K562 (cell line): Measurements from ENCODE around the gene BORCS8. TPM values are rescaled to one million over a fixed set of nuclear protein-coding genes. Genes with fewer than 3 reads are reported as not detected.

ENCODE experiments used
- ARID2 ChIP-seq: fragments of 450-650 bp; IDR thresholded peaks from 2 replicates; pipeline ENCODE4 v1.6.1; 2017; ENCODE audit warnings: antibody characterized with exemption, mild to moderate bottlenecking
- CBX8 ChIP-seq: fragments of 200-600 bp; sonication (generic); IDR thresholded peaks from 2 replicates; pipeline ENCODE4 v1.6.1; 2012; ENCODE audit warnings: borderline replicate concordance, mixed run types, low read depth, mild to moderate bottlenecking, moderate library complexity, mixed read lengths, low read length, control low read depth, inconsistent platforms; ENCODE audit not compliant: poor library complexity, severe bottlenecking; ENCODE audit errors: extremely low read depth
- E2F4 ChIP-seq: sonication (generic); formaldehyde crosslinking; IDR thresholded peaks from 2 replicates; pipeline ENCODE4 v1.8.0; 2022; ENCODE audit warnings: mild to moderate bottlenecking, low read depth, missing genetic modification reagents
- IRF1 ChIP-seq: sonication (generic); formaldehyde crosslinking; IDR thresholded peaks from 2 replicates; pipeline ENCODE4 v1.8.0; 2022; ENCODE audit warnings: missing genetic modification reagents, mild to moderate bottlenecking, borderline replicate concordance
- MCM7 ChIP-seq, 2 experiments: fragments of 450-650 bp; IDR thresholded peaks; 2 replicates each; pipeline ENCODE4 v1.6.1; 2016 to 2018
- PATZ1 ChIP-seq: fragments of 250-450 bp; sonication (Bioruptor Pico); IDR thresholded peaks from 2 replicates; pipeline ENCODE4 v1.5.0; 2020; ENCODE audit warnings: mild to moderate bottlenecking, borderline replicate concordance
- POU5F1 ChIP-seq: fragments of 150-350 bp; IDR thresholded peaks from 2 replicates; pipeline ENCODE4 v1.6.1; 2014; ENCODE audit warnings: borderline replicate concordance, low read length, low read depth, mild to moderate bottlenecking; ENCODE audit not compliant: partially characterized antibody
- PREB ChIP-seq: sonication (generic); formaldehyde crosslinking; IDR thresholded peaks from 2 replicates; pipeline ENCODE4 v1.8.1; 2023; ENCODE audit warnings: mild to moderate bottlenecking, missing genetic modification reagents
- SMC3 ChIP-seq: conservative IDR thresholded peaks from 2 replicates; pipeline ENCODE4 v1.6.1; 2011; ENCODE audit warnings: low read depth, low read length, improper control_type of control experiment; ENCODE audit not compliant: insufficient read depth
- SPI1 ChIP-seq: IDR thresholded peaks from 2 replicates; pipeline ENCODE4 v1.6.1; 2011; ENCODE audit warnings: low read depth, low read length, control low read depth, borderline replicate concordance
- TAF9B ChIP-seq: fragments of 450-650 bp; IDR thresholded peaks from 2 replicates; pipeline ENCODE4 v1.6.1; 2018; ENCODE audit warnings: mild to moderate bottlenecking; ENCODE audit not compliant: partially characterized antibody
- TSHZ1 ChIP-seq: fragments of 250-450 bp; sonication (Bioruptor Pico); IDR thresholded peaks from 2 replicates; pipeline ENCODE4 v1.4.0; 2020; ENCODE audit warnings: mild to moderate bottlenecking, moderate library complexity
- XRCC5 ChIP-seq: fragments of 200-400 bp; formaldehyde crosslinking; IDR thresholded peaks from 2 replicates; pipeline ENCODE4 v1.6.1; 2017; ENCODE audit warnings: low read depth, mild to moderate bottlenecking, low read length
- ZKSCAN8 ChIP-seq: fragments of 200-800 bp; sonication (Bioruptor generic); IDR thresholded peaks from 2 replicates; pipeline ENCODE4 v1.6.1; 2016; ENCODE audit warnings: missing genetic modification characterization, missing compliant biosample characterization
- ZNF282 ChIP-seq: sonication (generic); formaldehyde crosslinking; IDR thresholded peaks from 2 replicates; pipeline ENCODE4 v1.8.1; 2023; ENCODE audit warnings: missing genetic modification reagents
- ZNF780A ChIP-seq: fragments of 250-450 bp; sonication (Bioruptor Pico); IDR thresholded peaks from 2 replicates; pipeline ENCODE4 v1.5.0; 2021; ENCODE audit warnings: mild to moderate bottlenecking
- polyA plus RNA-seq, 8 experiments: library from polyadenylated mRNA; depleted of rRNA in 4 of 8; stranded (reverse) in 5 of 8; unstranded in 3 of 8; fragments of >200 nt; fragmentation: Nextera tagmentation in 2 of 8; fragmentation: Illumina TruSeq in 1 of 8; extraction: Ambion mirVana in 2 of 8; extraction: Trizol in 1 of 8; gene quantifications; 2 replicates each; pipeline versions ENCODE4 v1.2.1 to v1.2.3, GENCODE V29; 2011 to 2014; ENCODE audit warnings: inconsistent platforms in 1 of 8, missing spikeins in 1 of 8
- total RNA-seq, 7 experiments: library from RNA; depleted of rRNA in 6 of 7; stranded (reverse); fragments of >200 nt in 6 of 7; fragmentation: Illumina TruSeq in 2 of 7; extraction: Trizol in 2 of 7; gene quantifications; 2 replicates each; pipeline versions ENCODE4 v1.2.1 to v1.2.3, GENCODE V29; 2011 to 2021; ENCODE audit warnings: low replicate concordance in 1 of 7

BORCS8 gene
- total and polyA plus RNA-seq, 9 of the 15 experiments (the other 6 are each of a cell fraction or from before 2014, with no cell fraction given) = 4.6 to 33.6 (median 16.3) TPM

- TF ChIP-seq ARID2 = no peak
- TF ChIP-seq SPI1 = no peak
- no peak for TF ChIP-seq ZNF282 (CRISPR knock-in tag)
- no peak for TF ChIP-seq SMC3
- TF ChIP-seq XRCC5 = peak; percentile 50; the same call in 1 of the 2 replicates
- TF ChIP-seq ZNF780A (CRISPR knock-in tag) = no peak
- TF ChIP-seq TSHZ1 (CRISPR knock-in tag) = no peak
- no peak for TF ChIP-seq MCM7 (IDR thresholded peaks at IDR 0.05)
- TF ChIP-seq PATZ1 (CRISPR knock-in tag) = no peak
- TF ChIP-seq PREB (CRISPR knock-in tag) = no peak
- no peak for TF ChIP-seq IRF1 (CRISPR knock-in tag)
- no peak for TF ChIP-seq TAF9B
- no peak for TF ChIP-seq ZKSCAN8 (CRISPR knock-in tag)
- TF ChIP-seq E2F4 = no peak
- TF ChIP-seq CBX8 = no peak
- no peak for TF ChIP-seq POU5F1
Observed at GRCh38 chr19:19134687-19135158, 57.2 kb downstream of the BORCS8 start (continued).
